ENCODE results near the gene ZCCHC2. TPM values are rescaled to one million over a fixed set of nuclear protein-coding genes. Genes with fewer than 3 reads are reported as not detected.

The ZCCHC2 gene
- total RNA-seq, 1 donor from 2014 or later = 10.7 TPM

GRCh38 chr18:62583376-62583775, 60.6 kb downstream of the ZCCHC2 start:
- Histone ChIP-seq H3K27me3 (ENCODE audit: control insufficient read depth, insufficient read depth, low read length) (no peaks in the 10 kb centered on the region), H3K36me3 (ENCODE audit: control insufficient read depth, insufficient read depth, low read length) (no peaks in the 10 kb centered on the region), H3K4me3 (ENCODE audit: low read depth, low read length) (no peak overlapping the region)
- TF ChIP-seq CTCF (IDR thresholded peaks at IDR 0.05; ENCODE audit: insufficient read depth, low read length, poor library complexity, severe bottlenecking) = no peak
- no peak for DNase-seq (ENCODE audit: low read depth)

GRCh38 chr18:62584241-62585120, 61.7 kb downstream of the ZCCHC2 start:
- DNase-seq (ENCODE audit: low read depth) = peak; percentile 56
- TF ChIP-seq CTCF (IDR thresholded peaks at IDR 0.05; ENCODE audit: insufficient read depth, low read length, poor library complexity, severe bottlenecking) = peak; percentile 99
- H3K27me3 ChIP-seq (ENCODE audit: control insufficient read depth, insufficient read depth, low read length) = no peaks in the 10 kb centered on the region
- H3K4me3 ChIP-seq (ENCODE audit: low read depth, low read length) = no peak overlapping the region
- H3K36me3 ChIP-seq (ENCODE audit: control insufficient read depth, insufficient read depth, low read length) = no peaks in the 10 kb centered on the region

GRCh38 chr18:62585274-62586150, 62.7 kb downstream of the ZCCHC2 start:
- no peak overlapping the region for H3K4me3 ChIP-seq (ENCODE audit: low read depth, low read length)

GRCh38 chr18:62586151-62586774, 63.4 kb downstream of the ZCCHC2 start:
- Histone ChIP-seq H3K4me3 (ENCODE audit: low read depth, low read length) (no peak overlapping the region), H3K27me3 (ENCODE audit: control insufficient read depth, insufficient read depth, low read length) (peaks cover 3% of the 10 kb centered on the region), H3K36me3 (ENCODE audit: control insufficient read depth, insufficient read depth, low read length) (no peaks in the 10 kb centered on the region)
- TF ChIP-seq CTCF (IDR thresholded peaks at IDR 0.05; ENCODE audit: insufficient read depth, low read length, poor library complexity, severe bottlenecking) = peak; percentile 94
- peak; percentile 21 for DNase-seq (ENCODE audit: low read depth)

More at GRCh38 chr18:62585274-62586150, 62.7 kb downstream of the ZCCHC2 start:
- Histone ChIP-seq H3K27me3 (ENCODE audit: control insufficient read depth, insufficient read depth, low read length) (no peaks in the 10 kb centered on the region), H3K36me3 (ENCODE audit: control insufficient read depth, insufficient read depth, low read length) (no peaks in the 10 kb centered on the region)
- no peak for DNase-seq (ENCODE audit: low read depth)
- TF ChIP-seq CTCF (IDR thresholded peaks at IDR 0.05; ENCODE audit: insufficient read depth, low read length, poor library complexity, severe bottlenecking) = no peak

- Histone ChIP-seq H3K36me3 (ENCODE audit: control insufficient read depth, insufficient read depth, low read length) (no peaks in the 10 kb centered on the region), H3K27me3 (ENCODE audit: control insufficient read depth, insufficient read depth, low read length) (peaks cover 3% of the 10 kb centered on the region), H3K4me3 (ENCODE audit: low read depth, low read length) (no peak overlapping the region)
- no peak for TF ChIP-seq CTCF (IDR thresholded peaks at IDR 0.05; ENCODE audit: insufficient read depth, low read length, poor library complexity, severe bottlenecking)
- no peak for DNase-seq (ENCODE audit: low read depth)
These were observed 64.1 kb downstream of the ZCCHC2 start for GRCh38 chr18:62586781-62587487.

Measured in kidney epithelial cell (primary cell).